SK-N-SH treated with all-trans-retinoic acid at 6 μM for 48 hours (cell line): ENCODE data around the gene NOM1.

ENCODE experiments used
- ATAC-seq: fragments of 200-7000 bp; cut with Tn5 transposase; 3 replicates; pipeline ENCODE4 v1.9.1; 2020; ENCODE audit warnings: mild to moderate bottlenecking, moderate library complexity
- ARNTL ChIP-seq: fragments of 450-650 bp; formaldehyde crosslinking; IDR thresholded peaks from 2 replicates; pipeline ENCODE4 v1.5.0; 2020; ENCODE audit warnings: low read depth, mild to moderate bottlenecking, moderate library complexity, borderline replicate concordance
- BACH2 ChIP-seq: fragments of 250-450 bp; sonication (Bioruptor Pico); IDR thresholded peaks from 2 replicates; pipeline ENCODE4 v1.9.0; 2021; ENCODE audit warnings: mild to moderate bottlenecking, borderline replicate concordance
- CREB5 ChIP-seq: fragments of 250-450 bp; sonication (Bioruptor Pico); IDR thresholded peaks from 2 replicates; pipeline ENCODE4 v1.5.1; 2020; ENCODE audit warnings: low read depth, mild to moderate bottlenecking, moderate library complexity
- CSDC2 ChIP-seq: fragments of 250-450 bp; sonication (Bioruptor Pico); IDR thresholded peaks from 2 replicates; pipeline ENCODE4 v1.5.0; 2020; ENCODE audit warnings: mild to moderate bottlenecking, moderate library complexity
- ESRRG ChIP-seq: fragments of 250-450 bp; sonication (Bioruptor Pico); IDR thresholded peaks from 2 replicates; pipeline ENCODE4 v1.6.1; 2021; ENCODE audit warnings: mild to moderate bottlenecking
- GLIS3 ChIP-seq: fragments of 250-450 bp; sonication (Bioruptor Pico); IDR thresholded peaks from 2 replicates; pipeline ENCODE4 v1.5.0; 2020; ENCODE audit warnings: mild to moderate bottlenecking, moderate library complexity
- ISL1 ChIP-seq: fragments of 250-450 bp; sonication (Bioruptor Pico); IDR thresholded peaks from 2 replicates; pipeline ENCODE4 v2.1.2; 2022; ENCODE audit warnings: mild to moderate bottlenecking, moderate library complexity
- OSR1 ChIP-seq: fragments of 250-450 bp; sonication (Bioruptor Pico); IDR thresholded peaks from 2 replicates; pipeline ENCODE4 v1.8.0; 2022; ENCODE audit warnings: moderate library complexity, mild to moderate bottlenecking, inconsistent platforms
- PATZ1 ChIP-seq: fragments of 250-450 bp; sonication (Bioruptor Pico); IDR thresholded peaks from 2 replicates; pipeline ENCODE4 v1.8.0; 2020; ENCODE audit warnings: mild to moderate bottlenecking, moderate library complexity, borderline replicate concordance
- RARB ChIP-seq: fragments of 250-450 bp; sonication (Bioruptor Pico); IDR thresholded peaks from 2 replicates; pipeline ENCODE4 v1.8.0; 2021; ENCODE audit warnings: mild to moderate bottlenecking, moderate library complexity
- SNAI2 ChIP-seq: fragments of 250-450 bp; sonication (Bioruptor Pico); IDR thresholded peaks from 2 replicates; pipeline ENCODE4 v1.5.0; 2020; ENCODE audit warnings: mild to moderate bottlenecking, moderate library complexity
- TCF4 ChIP-seq: fragments of 250-450 bp; sonication (Bioruptor Pico); IDR thresholded peaks from 2 replicates; pipeline ENCODE4 v1.8.0; 2021; ENCODE audit warnings: mild to moderate bottlenecking, moderate library complexity, borderline replicate concordance
- ZC3H10 ChIP-seq: fragments of 250-450 bp; sonication (Bioruptor Pico); IDR thresholded peaks from 2 replicates; pipeline ENCODE4 v1.5.1; 2021; ENCODE audit warnings: mild to moderate bottlenecking, moderate library complexity
- ZFP3 ChIP-seq: fragments of 250-450 bp; sonication (Bioruptor Pico); IDR thresholded peaks from 2 replicates; pipeline ENCODE4 v1.5.0; 2020; ENCODE audit warnings: mild to moderate bottlenecking, moderate library complexity
- ZFP30 ChIP-seq: fragments of 450-650 bp; formaldehyde crosslinking; IDR thresholded peaks from 2 replicates; pipeline ENCODE4 v1.5.0; 2022; ENCODE audit warnings: mild to moderate bottlenecking, moderate library complexity
- ZNF70 ChIP-seq: fragments of 450-650 bp; formaldehyde crosslinking; IDR thresholded peaks from 2 replicates; pipeline ENCODE4 v1.5.0; 2020; ENCODE audit warnings: mild to moderate bottlenecking, moderate library complexity
- ZNF8 ChIP-seq: fragments of 450-650 bp; formaldehyde crosslinking; IDR thresholded peaks from 2 replicates; pipeline ENCODE4 v1.5.0; 2020; ENCODE audit warnings: mild to moderate bottlenecking, moderate library complexity
- TF ChIP-seq, protein P1 (sequence below): fragments of 250-450 bp; sonication (Bioruptor Pico); IDR thresholded peaks from 2 replicates; pipeline ENCODE4 v1.5.0; 2020; ENCODE audit warnings: mild to moderate bottlenecking, moderate library complexity
- TF ChIP-seq, protein P2 (sequence below): fragments of 250-450 bp; sonication (Bioruptor Pico); IDR thresholded peaks from 2 replicates; pipeline ENCODE4 v1.5.1; 2021; ENCODE audit warnings: mild to moderate bottlenecking, moderate library complexity
- TF ChIP-seq, protein P3 (sequence below): fragments of 250-450 bp; sonication (Bioruptor Pico); IDR thresholded peaks from 2 replicates; pipeline ENCODE4 v1.8.0; 2021; ENCODE audit warnings: low read depth, mild to moderate bottlenecking, moderate library complexity, borderline replicate concordance

The NOM1 gene

DNA sequence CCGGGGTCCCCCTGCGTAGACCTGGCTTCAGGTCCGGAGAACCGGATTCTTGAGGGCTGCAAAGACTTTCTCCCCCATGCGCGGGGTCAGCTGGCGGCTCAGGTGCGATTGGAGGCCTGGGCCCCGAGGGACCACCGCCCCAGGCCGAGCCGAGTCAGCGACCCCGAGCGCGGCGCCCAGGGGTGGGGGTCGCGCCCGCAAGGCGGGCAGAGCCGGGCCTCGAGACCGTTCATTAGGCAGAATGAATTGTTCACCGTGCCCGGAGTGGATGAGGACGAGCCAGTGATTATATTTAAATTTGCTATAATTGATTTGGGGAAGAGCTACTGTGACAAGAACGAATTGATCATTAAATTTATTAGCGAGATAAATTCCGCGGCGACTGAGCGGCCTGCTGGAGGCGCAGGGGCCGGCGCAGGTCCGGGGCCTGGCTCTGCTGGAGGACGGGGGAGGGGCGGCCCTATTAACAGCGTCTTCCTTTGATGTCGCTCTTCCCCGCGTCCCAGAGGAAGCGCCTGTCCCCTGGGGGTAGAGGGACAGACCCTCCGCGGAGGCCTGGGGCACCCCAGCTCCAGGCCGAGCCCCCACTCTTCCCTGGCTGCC, 53.4 kb downstream of the NOM1 start:
- TF ChIP-seq ZFP3 (CRISPR knock-in tag), result no peak
- TF ChIP-seq ZFP30 (CRISPR knock-in tag), result no peak
- TF ChIP-seq BACH2 (CRISPR knock-in tag), result no peak
- TF ChIP-seq SNAI2 (CRISPR knock-in tag), result no peak
- no peak for TF ChIP-seq ESRRG (CRISPR knock-in tag)
- TF ChIP-seq, protein P1, sequence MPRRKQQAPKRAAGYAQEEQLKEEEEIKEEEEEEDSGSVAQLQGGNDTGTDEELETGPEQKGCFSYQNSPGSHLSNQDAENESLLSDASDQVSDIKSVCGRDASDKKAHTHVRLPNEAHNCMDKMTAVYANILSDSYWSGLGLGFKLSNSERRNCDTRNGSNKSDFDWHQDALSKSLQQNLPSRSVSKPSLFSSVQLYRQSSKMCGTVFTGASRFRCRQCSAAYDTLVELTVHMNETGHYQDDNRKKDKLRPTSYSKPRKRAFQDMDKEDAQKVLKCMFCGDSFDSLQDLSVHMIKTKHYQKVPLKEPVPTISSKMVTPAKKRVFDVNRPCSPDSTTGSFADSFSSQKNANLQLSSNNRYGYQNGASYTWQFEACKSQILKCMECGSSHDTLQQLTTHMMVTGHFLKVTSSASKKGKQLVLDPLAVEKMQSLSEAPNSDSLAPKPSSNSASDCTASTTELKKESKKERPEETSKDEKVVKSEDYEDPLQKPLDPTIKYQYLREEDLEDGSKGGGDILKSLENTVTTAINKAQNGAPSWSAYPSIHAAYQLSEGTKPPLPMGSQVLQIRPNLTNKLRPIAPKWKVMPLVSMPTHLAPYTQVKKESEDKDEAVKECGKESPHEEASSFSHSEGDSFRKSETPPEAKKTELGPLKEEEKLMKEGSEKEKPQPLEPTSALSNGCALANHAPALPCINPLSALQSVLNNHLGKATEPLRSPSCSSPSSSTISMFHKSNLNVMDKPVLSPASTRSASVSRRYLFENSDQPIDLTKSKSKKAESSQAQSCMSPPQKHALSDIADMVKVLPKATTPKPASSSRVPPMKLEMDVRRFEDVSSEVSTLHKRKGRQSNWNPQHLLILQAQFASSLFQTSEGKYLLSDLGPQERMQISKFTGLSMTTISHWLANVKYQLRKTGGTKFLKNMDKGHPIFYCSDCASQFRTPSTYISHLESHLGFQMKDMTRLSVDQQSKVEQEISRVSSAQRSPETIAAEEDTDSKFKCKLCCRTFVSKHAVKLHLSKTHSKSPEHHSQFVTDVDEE (CRISPR knock-in tag), result no peak
- TF ChIP-seq RARB (CRISPR knock-in tag), result no peak
- TF ChIP-seq CREB5, result no peak
- TF ChIP-seq ZNF70 (CRISPR knock-in tag), result no peak
- TF ChIP-seq ARNTL (CRISPR knock-in tag), result no peak
- TF ChIP-seq OSR1 (CRISPR knock-in tag), result no peak
- no peak for TF ChIP-seq GLIS3
- TF ChIP-seq, protein P2, sequence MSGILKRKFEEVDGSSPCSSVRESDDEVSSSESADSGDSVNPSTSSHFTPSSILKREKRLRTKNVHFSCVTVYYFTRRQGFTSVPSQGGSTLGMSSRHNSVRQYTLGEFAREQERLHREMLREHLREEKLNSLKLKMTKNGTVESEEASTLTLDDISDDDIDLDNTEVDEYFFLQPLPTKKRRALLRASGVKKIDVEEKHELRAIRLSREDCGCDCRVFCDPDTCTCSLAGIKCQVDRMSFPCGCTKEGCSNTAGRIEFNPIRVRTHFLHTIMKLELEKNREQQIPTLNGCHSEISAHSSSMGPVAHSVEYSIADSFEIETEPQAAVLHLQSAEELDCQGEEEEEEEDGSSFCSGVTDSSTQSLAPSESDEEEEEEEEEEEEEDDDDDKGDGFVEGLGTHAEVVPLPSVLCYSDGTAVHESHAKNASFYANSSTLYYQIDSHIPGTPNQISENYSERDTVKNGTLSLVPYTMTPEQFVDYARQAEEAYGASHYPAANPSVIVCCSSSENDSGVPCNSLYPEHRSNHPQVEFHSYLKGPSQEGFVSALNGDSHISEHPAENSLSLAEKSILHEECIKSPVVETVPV (CRISPR knock-in tag), result no peak
- no peak for TF ChIP-seq TCF4 (CRISPR knock-in tag)
- no peak for ATAC-seq

DNA sequence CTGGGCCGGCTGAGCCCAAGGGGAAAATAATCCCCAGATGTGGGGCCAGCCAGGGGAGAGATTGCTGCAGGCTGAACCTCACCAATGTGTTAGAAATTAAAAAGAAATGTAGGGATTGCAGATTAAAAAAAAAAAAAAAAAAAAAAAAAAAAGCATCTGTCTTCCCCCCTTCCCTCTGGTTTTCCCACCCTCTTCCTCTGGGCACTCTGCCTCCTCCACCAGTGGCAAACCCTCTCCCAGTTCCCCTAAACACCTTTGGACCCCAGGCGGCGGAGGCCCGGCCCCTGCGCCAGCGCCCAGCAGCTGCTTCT, 53.9 kb downstream of the NOM1 start:
- ATAC-seq, result no peak
- TF ChIP-seq ZFP3 (CRISPR knock-in tag) (no peak), ARNTL (CRISPR knock-in tag) (no peak), PATZ1 (no peak), ESRRG (CRISPR knock-in tag) (no peak)
- TF ChIP-seq, protein P2 (CRISPR knock-in tag), result no peak
- TF ChIP-seq, all 23 proteins: peak for 0

DNA sequence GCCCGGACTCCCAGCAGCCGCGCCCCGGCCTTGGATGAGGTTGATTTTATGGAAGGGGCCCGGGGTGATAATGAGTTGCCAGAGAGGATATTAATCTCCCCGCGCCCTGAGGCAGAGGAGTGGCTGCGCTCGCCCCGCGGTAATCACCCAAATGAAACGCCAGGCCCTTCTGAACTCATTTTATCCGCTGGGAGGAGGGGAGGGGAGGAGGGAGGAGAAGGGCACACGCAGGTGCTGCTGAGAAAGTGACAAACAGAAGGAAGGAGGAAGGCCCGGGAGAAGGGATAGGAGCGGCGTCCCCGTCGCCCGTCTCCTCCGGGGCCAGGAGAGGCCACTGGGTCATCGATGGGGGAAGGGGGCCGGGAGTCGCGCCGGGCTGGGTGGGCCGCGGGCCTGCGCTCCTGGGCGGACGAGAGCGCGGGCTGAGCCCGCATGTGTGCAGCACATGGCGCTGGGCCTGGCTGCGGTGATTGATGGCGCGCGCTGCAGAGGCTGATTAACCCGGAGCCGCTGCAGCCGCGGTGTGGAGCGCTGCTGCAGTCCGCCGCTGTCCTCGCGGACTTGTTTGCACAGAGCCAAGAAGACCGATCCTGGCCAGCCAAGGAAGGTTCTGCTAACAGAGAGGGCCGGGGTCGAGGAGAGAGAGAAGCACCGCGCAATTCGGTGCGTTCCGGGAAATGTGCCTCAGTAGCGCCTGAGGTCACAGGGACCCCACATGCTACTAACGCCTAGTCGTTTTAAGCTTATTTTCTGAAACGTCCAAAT, 54.4 kb downstream of the NOM1 start:
- ATAC-seq, result peak; percentile 78

DNA sequence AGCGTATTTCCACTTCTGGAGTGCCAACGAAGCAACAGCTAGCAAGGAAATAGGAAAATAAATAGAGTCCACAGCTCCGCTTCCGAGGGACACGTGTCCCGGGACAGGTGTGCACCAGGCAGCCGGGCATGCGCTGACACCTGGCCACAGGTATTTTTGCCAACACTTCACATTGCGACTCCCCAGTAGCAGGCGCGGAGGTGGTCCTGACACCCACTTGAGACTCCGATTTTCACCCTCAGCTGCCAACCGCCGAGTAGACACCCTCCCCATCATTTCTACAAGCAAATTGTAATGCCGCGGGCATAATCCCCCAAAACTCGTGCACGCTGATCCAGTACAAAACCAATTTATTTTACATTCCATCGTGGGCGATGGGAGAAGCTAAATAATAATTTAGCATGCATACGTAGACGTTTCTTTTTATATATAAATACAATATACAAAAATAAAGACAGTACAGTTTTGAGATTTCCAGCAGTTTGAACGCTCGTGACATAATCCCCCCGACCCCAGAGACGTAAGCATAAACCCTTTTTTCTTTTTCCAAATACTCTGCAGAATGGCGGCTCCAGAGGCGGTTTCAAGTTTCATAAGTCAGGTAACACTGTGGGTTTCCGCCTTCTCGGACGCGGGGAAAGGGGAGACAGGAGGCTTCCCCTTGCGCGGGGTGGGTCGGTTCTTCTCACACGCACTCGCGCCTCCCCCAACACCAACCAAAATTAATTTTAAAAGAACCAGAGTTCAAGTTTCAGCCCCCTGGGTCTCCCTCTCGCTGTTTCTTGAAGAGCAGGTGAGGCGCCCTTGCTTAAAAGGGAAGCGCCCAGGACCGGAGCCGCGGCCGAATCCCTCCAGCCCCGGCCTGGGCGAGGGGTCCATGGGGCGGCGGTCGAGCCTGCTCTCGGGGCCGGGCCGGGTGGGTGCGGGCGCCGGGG, 55.3 kb downstream of the NOM1 start:
- ATAC-seq, result no peak
- TF ChIP-seq ZFP3 (CRISPR knock-in tag) (no peak), ZNF70 (CRISPR knock-in tag) (no peak), CSDC2 (CRISPR knock-in tag) (no peak), ISL1 (CRISPR knock-in tag) (no peak), OSR1 (CRISPR knock-in tag) (no peak), ZC3H10 (CRISPR knock-in tag) (no peak), SNAI2 (CRISPR knock-in tag) (no peak), ZNF8 (CRISPR knock-in tag) (no peak), RARB (CRISPR knock-in tag) (no peak), ARNTL (CRISPR knock-in tag) (no peak), ESRRG (CRISPR knock-in tag) (no peak)
- TF ChIP-seq, protein P2 (CRISPR knock-in tag), result no peak
- TF ChIP-seq, protein P3, sequence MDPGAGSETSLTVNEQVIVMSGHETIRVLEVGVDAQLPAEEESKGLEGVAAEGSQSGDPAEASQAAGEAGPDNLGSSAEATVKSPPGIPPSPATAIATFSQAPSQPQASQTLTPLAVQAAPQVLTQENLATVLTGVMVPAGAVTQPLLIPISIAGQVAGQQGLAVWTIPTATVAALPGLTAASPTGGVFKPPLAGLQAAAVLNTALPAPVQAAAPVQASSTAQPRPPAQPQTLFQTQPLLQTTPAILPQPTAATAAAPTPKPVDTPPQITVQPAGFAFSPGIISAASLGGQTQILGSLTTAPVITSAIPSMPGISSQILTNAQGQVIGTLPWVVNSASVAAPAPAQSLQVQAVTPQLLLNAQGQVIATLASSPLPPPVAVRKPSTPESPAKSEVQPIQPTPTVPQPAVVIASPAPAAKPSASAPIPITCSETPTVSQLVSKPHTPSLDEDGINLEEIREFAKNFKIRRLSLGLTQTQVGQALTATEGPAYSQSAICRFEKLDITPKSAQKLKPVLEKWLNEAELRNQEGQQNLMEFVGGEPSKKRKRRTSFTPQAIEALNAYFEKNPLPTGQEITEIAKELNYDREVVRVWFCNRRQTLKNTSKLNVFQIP (CRISPR knock-in tag), result no peak

More for the DNA sequence above, 54.4 kb downstream of the NOM1 start:
- no peak for TF ChIP-seq ESRRG (CRISPR knock-in tag)
- TF ChIP-seq TCF4 (CRISPR knock-in tag), result 0 out of 2 replicates have a peak, but pooled peaks have one; percentile 23
